Transverse colon (tissue), 4 donors: ENCODE measurements around the gene AIP. TPM values are rescaled to one million over a fixed set of nuclear protein-coding genes. Genes with fewer than 3 reads are reported as not detected.

ENCODE experiments used
- DNase-seq: peaks from one replicate; pipeline ENCODE4 v3.0.0-alpha.2; 2019
- H3K27ac ChIP-seq, 4 donors: fragments of 200-600 bp; sonication (generic); 2 replicates each; pipeline ENCODE4 v1.5.1; 2016 to 2018; ENCODE audit warnings: inconsistent platforms in 4 of 4
- H3K27me3 ChIP-seq: fragments of 200-600 bp; sonication (generic); 2 replicates; pipeline ENCODE4 v1.5.1; 2017; ENCODE audit warnings: inconsistent platforms
- H3K36me3 ChIP-seq, 4 donors: fragments of 200-600 bp; sonication (generic); 2 replicates each; pipeline ENCODE4 v1.5.1; 2017 to 2019; ENCODE audit warnings: inconsistent platforms in 4 of 4
- H3K4me1 ChIP-seq, 4 donors: fragments of 200-600 bp; sonication (generic); 2 replicates each; pipeline ENCODE4 v1.5.1; 2017 to 2020; ENCODE audit warnings: inconsistent platforms in 4 of 4
- H3K4me3 ChIP-seq, 4 donors: fragments of 200-600 bp; sonication (generic); 1 replicate in 1 of 4; 2 replicates in 3 of 4; pipeline versions ENCODE4 v1.5.1 to v1.6.1; 2017 to 2019; ENCODE audit warnings: inconsistent platforms in 4 of 4
- H3K9me3 ChIP-seq, 2 donors: fragments of 200-600 bp; sonication (generic); 2 replicates each; pipeline ENCODE4 v1.5.1; 2017 to 2019; ENCODE audit warnings: inconsistent platforms in 2 of 2
- EP300 ChIP-seq: sonication (generic); formaldehyde crosslinking; IDR thresholded peaks from one replicate; pipeline ENCODE4 v1.6.1; 2017; ENCODE audit warnings: antibody characterized with exemption, low read depth
- POLR2A ChIP-seq: fragments of 450-650 bp; IDR thresholded peaks from one replicate; pipeline ENCODE4 v1.6.1; 2016; ENCODE audit warnings: antibody characterized with exemption, mild to moderate bottlenecking, moderate library complexity
- POLR2AphosphoS5 ChIP-seq, 3 donors: sonication (generic); formaldehyde crosslinking; IDR thresholded peaks; one replicate each; pipeline ENCODE4 v1.6.1; 2016; ENCODE audit warnings: antibody characterized with exemption in 3 of 3
- WGBS, 2 donors: methylation state at CpG; one replicate each; pipeline ENCODE4 v1.1.5; 2018; ENCODE audit warnings: low coverage in 1 of 2; 5-methylcytosine and 5-hydroxymethylcytosine counted together
- in situ Hi-C, 4 donors: fragments of 200-750 bp; cut with MboI; loops; one replicate each; pipeline versions ENCODE4 v1.15.0 to v1.15.1; 2017; ENCODE audit warnings: low sequenced_read_pairs in 3 of 4, low pct_ligation_motif_present in 1 of 4, low pct_unique_long_range_greater_than_20kb in 1 of 4
- intact Hi-C: fragments of 100-400 bp; cut with DNase I; formaldehyde crosslinking; loops from one replicate; pipeline ENCODE4 v1.15.1; 2023; ENCODE audit warnings: low total_unique reads
- total RNA-seq, 4 donors: library from RNA; depleted of rRNA; stranded (reverse); fragments of >200 nt; gene quantifications; one replicate each; pipeline ENCODE4 v1.1.0, GENCODE V29; 2016
- TF ChIP-seq, protein P1 (sequence below), 5 experiments: fragments of 200-600 bp in 3 of 5; fragments of 450-650 bp in 2 of 5; sonication (generic) in 3 of 5; IDR thresholded peaks; 1 replicate in 2 of 5; 2 replicates in 3 of 5; pipeline ENCODE4 v1.5.1; 2016 to 2017; ENCODE audit warnings: antibody characterized with exemption in 5 of 5, inconsistent platforms in 3 of 5, mild to moderate bottlenecking in 2 of 5, moderate library complexity in 1 of 5

AIP gene
- total RNA-seq, 4 donors from 2014 or later = 32.9 to 71.5 (median 57.6) TPM

- 66% methylated on average over 22 of the region's 26 CpGs; no CpG with 5 or more reads in 1 of the 2 donors for WGBS, 2 donors
- H3K36me3 ChIP-seq = peaks cover 0 to 15% (median 2%) of the 10 kb centered on the region in 4 donors
- peaks cover under 1 to 33% (median 15%) of the 10 kb centered on the region in 4 donors for H3K4me1 ChIP-seq
- peak; percentile 78 for DNase-seq
- peak within 1 kb of the TSS in 3 of 4 donors; percentile 2 to 41 (median 15) for H3K4me3 ChIP-seq
- H3K9me3 ChIP-seq = no peaks in the 10 kb centered on the region
- in situ Hi-C loops = no loop called here
- no peaks in the 10 kb centered on the region for H3K27me3 ChIP-seq
- intact Hi-C loops = no loop called here
- peak within 1 kb of the TSS; percentile 72 to 83 (median 74) for H3K27ac ChIP-seq
- TF ChIP-seq POLR2AphosphoS5 (IDR thresholded peaks at IDR 0.05) (peak in 2 of 3 donors; percentile 40 to 65), EP300 (no peak), POLR2A (peak; percentile 67)
- TF ChIP-seq, protein P1, sequence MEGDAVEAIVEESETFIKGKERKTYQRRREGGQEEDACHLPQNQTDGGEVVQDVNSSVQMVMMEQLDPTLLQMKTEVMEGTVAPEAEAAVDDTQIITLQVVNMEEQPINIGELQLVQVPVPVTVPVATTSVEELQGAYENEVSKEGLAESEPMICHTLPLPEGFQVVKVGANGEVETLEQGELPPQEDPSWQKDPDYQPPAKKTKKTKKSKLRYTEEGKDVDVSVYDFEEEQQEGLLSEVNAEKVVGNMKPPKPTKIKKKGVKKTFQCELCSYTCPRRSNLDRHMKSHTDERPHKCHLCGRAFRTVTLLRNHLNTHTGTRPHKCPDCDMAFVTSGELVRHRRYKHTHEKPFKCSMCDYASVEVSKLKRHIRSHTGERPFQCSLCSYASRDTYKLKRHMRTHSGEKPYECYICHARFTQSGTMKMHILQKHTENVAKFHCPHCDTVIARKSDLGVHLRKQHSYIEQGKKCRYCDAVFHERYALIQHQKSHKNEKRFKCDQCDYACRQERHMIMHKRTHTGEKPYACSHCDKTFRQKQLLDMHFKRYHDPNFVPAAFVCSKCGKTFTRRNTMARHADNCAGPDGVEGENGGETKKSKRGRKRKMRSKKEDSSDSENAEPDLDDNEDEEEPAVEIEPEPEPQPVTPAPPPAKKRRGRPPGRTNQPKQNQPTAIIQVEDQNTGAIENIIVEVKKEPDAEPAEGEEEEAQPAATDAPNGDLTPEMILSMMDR (IDR thresholded peaks at IDR 0.05) = no peak
These were observed 45.6 kb upstream of the AIP start, which contains the start of gene PTPRCAP for GRCh38 chr11:67437082-67437808. Gene PTPRCAP (minus strand): TSS chr11:67437682. CDS start chr11:67437619, 63 bp downstream.

DNA sequence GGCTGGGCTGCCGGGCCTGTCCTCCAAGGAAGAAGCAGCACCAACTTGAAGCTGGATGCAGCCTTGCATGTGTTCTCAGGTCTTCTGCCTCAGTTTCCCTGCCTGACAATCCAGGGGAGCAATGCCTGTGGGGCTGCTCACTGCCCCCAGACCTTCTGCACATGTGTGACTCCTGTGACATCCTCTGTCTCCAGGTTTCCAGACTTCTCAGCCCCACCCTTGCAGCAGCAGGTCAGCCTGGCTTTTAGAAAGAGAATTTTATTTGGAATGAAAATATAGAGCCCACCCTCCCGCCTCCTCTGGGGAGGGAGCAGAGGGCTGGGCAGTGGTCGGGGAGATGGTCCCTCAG lies 45.0 kb upstream of the AIP start:
- H3K4me1 ChIP-seq = peaks cover 6 to 39% (median 20%) of the 10 kb centered on the region in 4 donors
- peaks cover 0 to 10% (median 0%) of the 10 kb centered on the region in 4 donors for H3K36me3 ChIP-seq
- H3K27ac ChIP-seq = peak overlapping the region; percentile 72 to 83 (median 74)
- 69% methylated on average over 3 of the region's 3 CpGs; no CpG with 5 or more reads in 1 of the 2 donors for WGBS, 2 donors
- no peak for DNase-seq
- no peak for TF ChIP-seq POLR2AphosphoS5 (IDR thresholded peaks at IDR 0.05)
- TF ChIP-seq POLR2A = no peak
- no peak for TF ChIP-seq EP300
- TF ChIP-seq, protein P1 (IDR thresholded peaks at IDR 0.05) = no peak
- H3K4me3 ChIP-seq = peak overlapping the region in 3 of 4 donors; percentile 2 to 41 (median 15)
- no peaks in the 10 kb centered on the region for H3K9me3 ChIP-seq
- in situ Hi-C loops = no loop called here
- H3K27me3 ChIP-seq = no peaks in the 10 kb centered on the region
- intact Hi-C loops = no loop called here

DNA sequence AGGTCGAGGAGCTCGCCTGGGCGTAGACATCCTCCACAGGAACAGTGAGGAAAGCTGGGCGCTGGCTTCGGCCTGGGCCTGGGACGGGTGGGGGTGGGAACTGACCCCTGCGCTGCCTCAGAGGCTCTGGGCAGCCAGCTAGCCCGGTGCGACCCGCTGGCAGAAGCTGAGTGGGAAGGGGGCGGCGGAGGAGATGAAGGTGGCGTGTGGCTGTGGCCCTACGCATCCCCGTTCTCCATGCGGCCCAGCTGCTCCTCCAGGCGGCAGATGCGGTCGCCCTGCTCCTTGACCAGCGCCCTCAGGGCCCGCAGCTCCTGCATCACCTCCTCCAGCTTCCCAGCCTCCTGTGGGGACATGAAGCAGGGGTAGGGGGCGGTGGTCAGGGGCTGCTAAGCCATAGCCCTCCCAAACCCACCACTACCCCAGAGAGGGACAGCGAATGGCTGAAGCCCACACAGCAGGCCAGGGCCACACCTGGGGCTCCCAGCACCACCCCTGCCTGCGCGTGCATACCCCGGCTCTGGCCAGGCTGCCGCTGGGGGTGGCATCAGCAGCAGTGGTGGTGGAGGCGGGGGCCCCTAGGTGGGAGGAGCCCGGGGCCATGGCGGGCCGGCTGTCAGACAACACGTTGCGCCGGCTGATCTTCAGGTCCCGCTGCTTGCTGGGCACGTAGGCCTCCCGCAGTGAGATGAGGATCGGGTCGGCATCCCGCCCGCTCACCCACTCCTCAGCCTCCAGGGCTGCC lies 44.5 kb upstream of the AIP start:
- H3K27ac ChIP-seq = peak overlapping the region; percentile 72 to 83 (median 74)
- 87% methylated on average over 39 of the region's 41 CpGs; no CpG with 5 or more reads in 1 of the 2 donors for WGBS, 2 donors
- H3K27me3 ChIP-seq = no peaks in the 10 kb centered on the region
- peak; percentile 76 for DNase-seq
- H3K4me3 ChIP-seq = peak overlapping the region in 3 of 4 donors; percentile 2 to 41 (median 15)
- peaks cover 0 to 5% (median 0%) of the 10 kb centered on the region in 4 donors for H3K36me3 ChIP-seq
- in situ Hi-C loops = no loop called here
- TF ChIP-seq, protein P1 (IDR thresholded peaks at IDR 0.05) = no peak
- TF ChIP-seq POLR2A (peak; percentile 21), EP300 (no peak), POLR2AphosphoS5 (IDR thresholded peaks at IDR 0.05) (peak in 1 of 3 donors; percentile 65)
- peaks cover 6 to 41% (median 22%) of the 10 kb centered on the region in 4 donors for H3K4me1 ChIP-seq
- H3K9me3 ChIP-seq = no peaks in the 10 kb centered on the region
- intact Hi-C loops = no loop called here
